NCI-H524 (cell line): ENCODE results near the gene EFL1.

Source experiments
- DNase-seq, 2 experiments: peaks; one replicate each; lab custom pipeline; 2025; lab: John Stamatoyannopoulos, UW

The EFL1 gene

DNA sequence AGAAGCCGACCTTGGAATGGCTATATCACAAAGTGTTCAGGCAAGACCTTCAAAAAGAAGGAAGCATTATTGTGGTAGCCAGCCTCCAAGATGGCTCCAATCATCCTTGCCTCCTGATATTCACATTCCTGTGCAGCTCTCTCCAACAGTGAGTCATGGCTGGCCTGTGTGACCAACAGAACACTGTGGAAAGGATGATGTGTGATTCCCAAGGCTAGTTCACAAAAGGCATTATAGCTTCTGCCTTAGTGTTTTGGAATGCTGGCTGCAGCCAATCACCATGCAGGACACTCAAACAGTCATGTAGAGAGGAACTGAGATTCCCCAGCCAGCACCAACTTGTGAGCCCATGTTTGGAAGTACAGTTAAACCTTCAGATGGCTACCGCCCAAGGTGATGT, 102.6 kb downstream of the EFL1 start:
- no peak for DNase-seq

DNA sequence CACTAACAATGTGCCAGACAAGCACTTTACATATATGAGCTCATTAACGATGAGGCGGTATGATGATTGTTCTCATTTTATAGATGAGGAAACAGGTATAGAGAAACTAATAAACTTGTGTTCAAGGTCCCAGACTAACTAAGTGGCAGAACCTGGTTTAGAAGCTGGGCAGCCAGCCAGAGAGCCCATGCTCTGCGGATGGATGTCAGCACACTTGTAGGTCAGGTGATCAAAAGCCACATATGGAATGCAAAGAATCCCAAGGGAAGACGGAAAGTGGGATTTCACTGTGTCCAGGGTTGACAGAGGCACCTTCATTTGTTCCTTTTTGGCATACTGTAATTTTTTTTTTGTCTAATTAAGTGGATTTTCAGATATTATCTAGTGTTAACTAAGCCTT, 103.7 kb downstream of the EFL1 start:
- peak in 1 of 2 experiments; percentile 11 for DNase-seq

DNA sequence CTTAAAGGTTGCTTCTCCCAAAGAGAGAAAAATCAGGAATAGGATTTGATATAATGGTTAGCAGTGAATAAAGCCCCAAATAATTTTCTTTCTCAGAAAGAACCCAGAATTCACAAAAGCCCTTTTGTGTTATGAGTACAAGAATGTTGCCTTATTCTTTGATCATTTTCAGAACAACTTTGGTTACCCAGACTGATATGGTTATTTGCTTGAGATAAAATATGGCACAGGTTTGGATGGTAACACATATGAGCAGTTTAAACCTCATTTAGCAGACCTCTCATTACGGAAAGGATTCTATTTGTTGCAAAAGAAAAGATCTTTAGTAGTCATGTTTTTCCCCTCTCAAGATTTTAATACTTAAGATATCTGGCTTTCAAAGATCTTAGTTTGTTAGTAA, 111.9 kb downstream of the EFL1 start:
- DNase-seq: no peak

DNA sequence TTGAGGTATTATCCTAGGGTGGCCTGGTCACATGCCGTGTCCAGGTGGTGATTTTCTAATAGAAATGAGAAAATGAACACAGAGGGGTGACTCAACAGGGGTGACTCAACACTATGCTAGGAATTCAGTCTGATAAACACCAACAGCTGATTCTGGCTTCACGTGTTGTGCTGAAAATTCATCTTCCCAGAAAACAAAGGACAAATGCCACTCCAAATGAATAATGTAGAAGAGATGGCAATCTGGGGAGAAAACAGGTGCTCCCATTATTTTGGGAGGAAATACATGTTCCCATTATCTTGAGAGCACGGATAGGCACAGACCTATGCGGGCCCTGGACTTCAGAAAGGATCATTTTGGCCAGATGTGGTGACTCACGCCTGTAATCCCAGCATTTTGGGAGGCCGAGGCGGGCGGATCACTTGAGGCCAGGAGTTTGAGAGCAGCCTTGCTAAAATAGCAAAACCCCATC, 115.5 kb downstream of the EFL1 start:
- DNase-seq: no peak

DNA sequence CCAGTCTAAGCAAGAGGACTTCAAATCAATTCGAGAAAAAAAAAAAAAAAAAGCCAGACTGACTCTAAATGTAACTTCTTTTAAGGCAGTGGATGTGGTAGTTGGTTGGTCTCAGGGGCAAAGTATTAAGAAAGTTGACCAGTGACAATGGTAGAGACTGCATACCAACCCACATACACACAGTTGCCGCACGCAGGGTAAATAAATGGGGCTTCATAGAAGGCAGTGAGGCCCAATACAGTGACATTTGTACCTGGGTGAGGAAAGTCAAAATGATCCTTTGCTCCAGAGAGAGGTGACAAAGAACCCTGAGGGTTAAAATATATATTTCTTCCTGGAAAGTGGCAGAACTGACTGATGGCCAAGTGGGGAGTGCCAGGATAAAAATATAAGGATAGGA, 116.0 kb downstream of the EFL1 start:
- DNase-seq: no peak

DNA sequence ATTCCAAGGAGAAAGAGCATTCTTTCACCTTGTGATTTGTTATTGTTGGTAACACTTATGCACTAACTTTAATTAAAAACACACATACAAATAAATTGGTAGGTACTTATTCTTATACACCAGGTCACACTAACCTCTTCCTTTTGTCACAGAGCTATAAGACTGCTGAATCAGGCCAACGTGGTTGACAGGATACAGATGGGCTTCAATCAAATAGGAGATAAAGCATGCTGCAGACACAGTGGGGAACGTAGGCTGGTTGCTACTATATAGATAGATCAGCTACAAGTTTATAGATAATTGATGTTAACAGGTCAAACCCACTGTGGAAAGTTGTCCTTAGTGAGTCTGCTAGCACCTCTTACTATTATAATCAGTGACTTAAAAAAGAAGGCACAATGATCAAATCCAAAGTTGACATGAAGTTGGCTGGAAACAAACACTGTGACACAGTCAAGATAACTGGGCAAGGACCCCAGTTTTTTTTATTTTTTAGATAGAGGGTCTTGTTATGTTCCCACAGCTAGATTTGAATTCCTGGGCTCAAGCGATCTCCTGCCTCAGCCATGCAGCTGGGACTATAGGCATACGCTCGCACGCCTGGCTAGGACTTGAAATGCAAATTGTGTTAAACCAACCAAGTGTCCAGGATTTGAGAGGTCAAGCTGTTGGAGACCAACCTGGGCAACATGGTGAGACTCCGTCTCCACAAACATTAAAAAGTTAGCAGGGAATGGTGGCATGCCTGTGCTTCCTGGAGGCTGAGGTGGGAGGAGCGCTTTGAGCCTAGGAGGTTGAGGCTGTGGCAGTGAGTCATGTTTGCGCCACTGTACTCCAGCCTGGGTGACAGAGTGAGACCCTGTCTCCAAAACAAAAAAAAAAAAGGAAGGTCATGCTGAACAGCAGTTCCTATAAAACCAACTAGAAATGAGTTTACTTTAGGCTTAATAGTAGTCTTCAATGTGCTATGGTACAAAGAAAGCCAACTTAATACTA, 118.8 kb downstream of the EFL1 start:
- DNase-seq: no peak

DNA sequence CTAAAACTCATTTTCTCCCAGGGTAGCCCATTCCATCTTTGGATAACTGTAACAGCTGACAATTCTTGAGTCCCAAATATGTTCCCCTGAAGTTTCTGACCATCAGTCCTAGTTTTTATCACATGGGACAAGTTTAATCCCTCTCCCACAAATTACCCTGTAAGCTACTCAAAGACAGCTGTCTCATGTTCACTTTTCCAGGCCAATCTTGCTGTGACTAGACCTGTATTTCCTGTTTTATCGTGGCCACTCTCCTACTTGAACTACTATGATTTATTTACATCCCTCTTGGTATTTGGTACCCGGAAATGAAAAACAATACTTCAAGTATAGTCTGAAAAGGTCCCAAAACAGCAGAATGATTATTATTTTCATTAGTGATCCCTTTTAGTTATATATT, 121.6 kb downstream of the EFL1 start:
- no peak for DNase-seq

DNA sequence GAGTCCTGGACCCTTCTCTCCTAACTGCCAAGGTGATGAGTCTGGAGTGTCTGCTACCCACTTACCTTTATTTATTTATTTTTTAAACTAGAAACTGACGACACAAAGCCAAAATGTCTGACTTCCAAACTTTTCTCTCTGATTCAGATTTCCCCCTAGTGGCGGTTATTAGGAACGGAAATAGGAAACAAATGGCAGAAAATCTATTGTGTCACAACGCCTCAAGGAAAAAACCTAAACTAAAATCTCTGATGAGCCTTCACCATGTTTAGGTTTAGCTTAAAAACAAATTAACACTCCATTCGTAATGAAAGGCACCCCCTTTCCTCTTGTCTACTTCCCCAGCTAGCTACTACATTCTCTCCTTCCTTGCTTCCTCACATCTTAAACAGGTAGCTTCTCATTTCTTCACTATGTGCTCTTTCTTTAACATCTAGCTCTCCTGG, 122.7 kb downstream of the EFL1 start:
- peak; percentile 16 to 53 for DNase-seq

DNA sequence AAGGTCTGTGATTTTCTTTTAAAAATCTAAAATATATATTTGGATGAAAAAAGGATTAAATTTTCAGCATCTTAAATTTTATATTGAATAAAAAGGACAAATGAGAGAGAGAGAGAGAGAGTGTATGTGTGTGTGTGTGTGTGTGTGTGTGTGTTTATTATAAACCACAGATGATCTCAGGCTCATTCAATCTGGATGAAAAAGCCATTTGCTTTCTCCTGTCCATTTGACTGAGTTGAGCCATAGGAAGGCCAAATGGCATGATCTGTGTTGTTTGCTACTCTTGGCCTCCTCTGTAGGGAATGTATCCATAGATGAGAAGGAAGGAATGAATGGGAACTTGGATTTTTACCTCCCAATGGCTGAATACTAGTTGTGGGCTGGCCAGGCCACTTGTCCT, 124.2 kb downstream of the EFL1 start:
- no peak for DNase-seq

DNA sequence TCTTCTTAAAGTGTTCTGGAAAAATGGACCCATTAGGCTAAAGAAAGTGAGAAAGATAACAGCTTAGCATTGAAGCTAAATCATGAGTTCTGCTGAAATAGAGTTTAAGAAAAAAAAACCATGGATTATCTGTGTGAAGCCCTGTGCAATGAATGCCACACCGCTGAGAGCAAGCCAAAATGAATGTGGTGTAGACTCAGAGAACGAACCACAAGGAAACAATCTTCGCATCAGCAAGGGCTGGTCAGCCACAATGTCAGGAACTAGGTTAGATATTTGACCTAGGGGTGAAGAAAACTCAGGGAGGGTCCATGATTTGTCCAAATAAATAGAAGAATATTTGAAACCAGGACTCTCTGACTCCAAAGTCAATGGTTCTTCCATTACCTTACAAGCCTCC, 125.3 kb downstream of the EFL1 start:
- no peak for DNase-seq

DNA sequence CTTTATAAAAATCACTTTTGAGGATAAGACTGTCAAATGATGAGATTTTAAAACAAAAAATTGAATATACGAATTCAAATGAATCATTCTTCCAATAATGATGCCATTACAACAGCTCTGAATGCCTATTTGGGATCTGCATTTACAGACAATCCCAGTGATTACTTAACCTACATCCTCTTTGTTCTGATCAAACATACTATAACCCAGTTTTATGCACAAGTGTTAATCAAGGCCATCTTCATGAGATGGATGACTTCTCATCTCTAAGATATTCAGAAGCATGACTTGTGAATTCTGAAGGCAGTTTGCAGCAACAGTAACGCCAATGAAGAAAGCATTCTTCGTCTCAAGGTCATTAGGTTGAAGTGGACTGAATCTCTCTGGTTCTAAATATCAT, 126.4 kb downstream of the EFL1 start:
- DNase-seq: no peak

DNA sequence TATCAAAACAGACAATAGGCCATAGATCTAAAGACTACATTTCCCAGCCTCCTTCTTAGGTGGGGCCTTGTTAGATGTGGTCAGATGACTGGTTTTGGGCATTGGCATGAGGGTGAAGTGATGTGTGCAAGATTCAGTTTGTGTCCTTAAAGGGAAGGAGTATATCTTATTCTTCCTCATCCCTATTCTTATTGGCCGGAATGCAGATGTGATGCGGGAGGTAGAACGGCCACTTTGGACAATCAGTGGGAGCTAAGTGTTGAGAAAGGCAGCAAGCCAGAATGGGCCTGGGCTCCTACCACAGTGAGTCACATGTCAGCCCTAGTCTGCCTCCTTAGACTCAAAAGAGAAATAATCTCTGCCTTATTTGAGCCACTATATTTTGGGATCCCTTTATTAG, 126.9 kb downstream of the EFL1 start:
- no peak for DNase-seq

DNA sequence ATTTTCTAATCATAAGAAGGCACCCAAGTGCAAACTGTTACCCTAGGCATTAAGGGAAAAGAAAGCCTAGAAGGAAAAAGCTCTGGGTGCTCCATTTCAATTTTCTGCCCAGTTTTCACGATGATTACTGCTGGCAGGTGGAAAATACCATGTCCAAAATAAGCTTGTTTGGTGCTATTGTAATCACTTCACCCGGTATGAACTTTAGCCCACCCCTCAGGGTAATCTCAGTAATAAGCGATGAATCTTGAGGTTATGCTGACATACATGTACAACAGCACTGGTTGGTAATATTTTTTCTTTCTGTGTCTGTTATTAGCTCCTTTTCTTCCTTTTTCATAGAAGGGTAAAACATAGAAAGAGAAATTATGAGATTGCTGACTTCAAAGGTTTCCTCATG, 128.1 kb downstream of the EFL1 start:
- DNase-seq: no peak

DNA sequence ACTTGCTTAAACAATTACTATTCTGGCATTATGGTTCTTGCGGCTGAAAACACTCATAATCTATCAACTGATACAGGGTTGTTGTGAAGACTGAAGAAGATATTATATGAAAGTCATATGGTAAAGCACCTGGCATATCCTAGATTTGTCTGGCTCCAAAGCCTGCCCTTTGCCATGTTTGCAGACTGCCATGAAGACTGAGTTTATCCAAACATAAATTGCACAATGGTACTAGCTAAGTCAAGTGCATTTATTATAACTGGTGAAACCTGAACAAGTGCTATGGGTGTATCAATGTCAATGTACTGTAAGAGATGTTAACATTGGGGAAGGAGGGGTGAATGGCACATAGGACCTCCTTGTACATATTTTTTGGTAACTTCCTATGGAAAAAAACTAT, 129.3 kb downstream of the EFL1 start:
- no peak for DNase-seq

DNA sequence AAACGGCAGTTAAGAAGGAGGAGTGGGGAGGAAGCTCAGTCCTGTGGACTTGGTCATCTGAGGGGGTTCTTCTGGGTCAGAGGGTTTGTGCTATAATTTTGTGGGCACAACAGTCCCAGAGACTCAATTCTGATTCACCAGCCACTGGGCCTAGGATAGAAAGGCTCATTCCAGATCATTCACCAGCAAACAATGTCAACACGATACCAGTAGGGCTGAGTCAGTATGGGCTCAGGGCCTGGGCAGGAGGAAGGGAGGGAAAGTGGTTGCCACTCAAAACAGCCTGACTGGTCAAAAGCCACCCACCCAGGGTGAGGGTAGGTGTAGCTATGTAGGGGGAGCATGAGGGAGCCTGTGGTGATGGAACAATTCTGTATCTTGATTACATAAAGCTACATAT, 129.8 kb downstream of the EFL1 start:
- DNase-seq: no peak

DNA sequence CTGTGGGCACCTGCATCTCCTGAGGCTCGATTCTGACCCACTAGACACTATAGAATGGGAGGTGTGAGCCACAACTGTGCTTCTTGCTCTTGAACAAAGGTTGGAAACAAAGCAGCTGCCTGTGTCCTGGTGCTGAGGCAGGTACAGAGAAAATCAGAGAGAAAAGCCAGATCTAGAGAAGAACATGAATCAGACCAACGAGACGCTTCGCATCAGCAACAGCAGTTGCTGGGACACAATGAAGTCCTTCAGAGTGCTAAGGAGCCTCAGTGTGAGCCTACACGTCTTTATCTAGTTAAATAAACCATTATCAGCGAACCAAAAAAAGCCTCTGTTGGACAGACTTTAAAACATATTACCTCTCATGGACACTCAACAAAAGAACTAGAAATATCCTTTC, 130.4 kb downstream of the EFL1 start:
- no peak for DNase-seq

DNA sequence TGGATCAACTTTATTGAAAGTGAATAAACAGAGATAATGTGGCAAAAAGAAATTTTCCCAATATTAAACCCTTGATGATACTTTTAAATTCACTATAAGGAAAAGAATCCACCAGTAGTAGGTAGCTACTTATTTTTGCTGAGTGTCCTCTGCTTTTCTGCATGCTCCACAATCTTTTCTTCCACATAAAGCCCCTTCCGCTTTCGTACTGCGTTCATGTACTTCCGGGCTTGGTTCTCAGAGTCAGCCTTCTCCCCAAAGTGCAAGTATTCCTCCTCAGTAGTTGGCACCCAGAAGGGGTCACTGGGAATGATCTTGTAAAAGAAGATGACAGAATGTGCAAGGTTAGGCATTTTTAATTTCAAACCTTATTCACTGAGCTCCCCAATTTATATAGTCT, 132.3 kb downstream of the EFL1 start:
- no peak for DNase-seq

DNA sequence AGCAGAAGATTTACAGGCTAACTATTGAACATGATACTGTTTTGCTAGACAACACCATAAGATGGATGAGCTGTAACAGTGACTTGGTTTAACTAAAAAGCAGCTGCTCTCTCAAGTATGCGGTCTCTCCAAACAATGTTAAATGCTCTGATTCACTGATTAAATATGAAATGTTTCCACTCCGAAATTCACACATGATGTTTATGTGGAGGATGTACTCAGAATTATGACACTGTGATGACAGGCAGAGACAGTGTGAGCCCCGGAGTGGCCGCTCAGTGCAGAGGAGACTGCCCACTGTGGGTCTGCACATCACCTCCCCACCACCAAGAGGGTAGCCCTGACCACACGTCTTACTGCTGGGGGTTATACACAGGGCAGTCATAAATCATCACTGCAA, 132.8 kb downstream of the EFL1 start:
- no peak for DNase-seq

DNA sequence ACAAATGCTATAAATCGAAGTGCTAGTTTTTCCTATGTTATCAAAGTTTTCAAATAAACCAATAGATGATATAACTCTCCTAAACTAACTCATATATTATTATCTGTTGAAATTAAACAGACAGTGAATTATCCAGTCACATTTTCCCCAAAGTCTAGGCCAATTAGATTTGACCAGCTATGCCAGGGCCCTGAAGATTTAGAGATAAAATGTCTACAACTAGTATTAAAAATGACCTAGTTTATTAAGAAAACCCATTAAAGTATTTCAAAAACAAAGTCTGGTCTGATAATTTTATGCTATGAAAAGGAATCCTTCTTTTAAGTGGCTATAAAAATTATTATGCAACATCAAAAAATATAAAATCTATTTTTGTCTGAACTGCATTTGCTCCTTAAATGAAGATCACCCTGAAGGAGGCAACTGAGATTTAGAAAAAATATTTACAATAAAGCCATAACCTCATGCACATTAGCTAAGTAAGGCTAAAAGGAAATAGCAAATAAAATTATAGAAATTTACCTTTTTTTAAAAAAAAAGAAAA, 133.3 kb downstream of the EFL1 start:
- DNase-seq: no peak

DNA sequence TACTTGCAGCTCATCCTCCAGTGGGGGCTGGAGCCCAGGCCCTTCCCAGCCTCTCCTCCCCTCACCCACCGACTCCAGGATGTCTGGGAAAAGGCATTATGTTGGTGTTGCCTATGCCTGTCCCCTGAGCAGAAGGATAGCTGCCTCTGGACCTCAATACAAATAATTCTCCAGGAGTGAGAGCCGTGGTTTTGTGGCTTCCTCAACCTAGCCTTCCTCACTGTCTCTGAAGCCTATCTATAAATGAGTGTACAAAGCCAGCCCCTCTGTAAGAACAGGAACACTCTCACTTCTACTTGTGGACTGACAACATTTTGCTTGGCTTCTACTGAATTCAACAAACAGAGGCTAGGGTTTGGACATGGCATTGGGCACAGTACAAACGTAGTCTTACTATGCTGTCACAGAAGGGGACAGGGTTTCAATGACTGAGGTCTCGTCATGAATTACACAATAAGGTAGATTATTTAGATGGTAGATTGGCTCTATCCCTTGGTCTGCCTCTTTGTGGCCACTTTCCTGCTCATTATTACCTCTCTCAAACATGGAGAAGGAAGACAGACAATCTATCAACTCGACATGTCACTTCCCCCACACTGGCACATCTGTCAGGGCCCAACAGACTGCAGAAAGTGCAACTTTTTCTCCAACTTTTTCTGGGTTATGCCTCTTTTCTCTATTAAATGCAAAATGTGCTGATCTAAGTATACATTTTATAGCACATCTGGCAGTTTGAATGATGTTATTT, 134.0 kb downstream of the EFL1 start:
- no peak for DNase-seq

DNA sequence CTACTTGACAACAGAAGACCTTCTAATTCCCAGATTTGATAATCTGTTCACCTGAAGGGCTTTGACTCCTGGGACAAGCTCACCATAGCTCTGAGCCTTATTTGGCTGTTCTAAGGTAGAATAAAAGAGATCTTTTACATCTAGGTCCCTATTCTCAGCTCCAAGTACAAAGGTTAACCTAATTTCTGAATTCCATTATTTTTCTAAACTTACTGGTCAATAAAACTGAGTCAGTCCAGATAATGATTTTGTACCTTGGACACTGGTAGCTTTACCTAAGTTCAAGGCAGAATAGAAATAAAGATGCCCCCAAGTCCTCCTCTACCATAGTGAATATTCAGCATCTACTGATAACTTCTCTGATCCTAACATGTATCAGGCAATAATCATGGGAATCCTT, 135.0 kb downstream of the EFL1 start:
- DNase-seq: no peak

DNA sequence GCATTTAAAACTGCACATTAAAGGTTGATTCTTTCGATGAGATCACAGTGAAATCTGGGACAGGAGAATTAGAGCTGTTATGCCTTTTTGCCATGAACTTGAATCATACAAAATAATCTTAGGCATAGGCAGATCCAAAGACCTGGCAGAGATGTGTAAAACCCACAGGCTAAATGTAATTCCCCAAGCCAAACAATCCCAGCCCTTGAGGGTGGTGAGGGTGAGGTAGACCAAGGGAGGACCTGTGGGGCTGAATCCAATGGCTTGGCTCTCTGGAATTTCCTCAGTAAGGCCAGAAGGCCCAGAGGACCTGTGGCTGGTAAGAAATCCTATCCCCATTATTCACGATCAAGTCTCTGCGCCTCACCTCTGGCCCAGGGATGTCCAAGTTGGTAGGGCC, 136.2 kb downstream of the EFL1 start:
- DNase-seq: no peak
